Ascending aorta (tissue), 2 donors: ENCODE results near the gene ISG15. TPM values are rescaled to one million over a fixed set of nuclear protein-coding genes. Genes with fewer than 3 reads are reported as not detected.

ENCODE experiments used
- DNase-seq, 2 donors: peaks; one replicate each; pipeline ENCODE4 v3.0.0-alpha.2; 2019; ENCODE audit warnings: low spot score in 2 of 2
- H3K27ac ChIP-seq, 2 donors: fragments of 200-600 bp; sonication (generic); one replicate each; pipeline ENCODE4 v1.5.1; 2016 to 2017; ENCODE audit warnings: mild to moderate bottlenecking in 1 of 2
- H3K27me3 ChIP-seq: fragments of 200-600 bp; sonication (generic); one replicate; pipeline ENCODE4 v1.5.1; 2017
- H3K36me3 ChIP-seq, 2 donors: fragments of 200-600 bp; sonication (generic); one replicate each; pipeline ENCODE4 v1.5.1; 2016
- H3K4me1 ChIP-seq, 2 donors: fragments of 200-600 bp; sonication (generic); one replicate each; pipeline ENCODE4 v1.5.1; 2016 to 2017; ENCODE audit warnings: mild to moderate bottlenecking in 1 of 2
- H3K4me3 ChIP-seq, 2 donors: fragments of 200-600 bp; sonication (generic); one replicate each; pipeline ENCODE4 v1.5.1; 2016 to 2017; ENCODE audit warnings: mild to moderate bottlenecking in 1 of 2
- H3K9me3 ChIP-seq, 2 donors: fragments of 200-600 bp; sonication (generic); one replicate each; pipeline ENCODE4 v1.5.1; 2016
- intact Hi-C: fragments of 100-400 bp; cut with DNase I; formaldehyde crosslinking; loops from one replicate; pipeline ENCODE4 v1.15.1; 2023
- total RNA-seq: library from RNA; depleted of rRNA; stranded (reverse); fragments of >200 nt; gene quantifications from one replicate; pipeline ENCODE4 v1.1.0, GENCODE V29; 2016
- TF ChIP-seq, protein P1 (sequence below), 3 experiments: fragments of 200-600 bp in 2 of 3; fragments of 450-650 bp in 1 of 3; sonication (generic) in 2 of 3; IDR thresholded peaks; one replicate each; pipeline ENCODE4 v1.5.1; 2016 to 2019; ENCODE audit warnings: antibody characterized with exemption in 3 of 3, mild to moderate bottlenecking in 1 of 3, moderate library complexity in 1 of 3

Gene ISG15
- total RNA-seq, 1 donor from 2014 or later = 125 TPM

DNA sequence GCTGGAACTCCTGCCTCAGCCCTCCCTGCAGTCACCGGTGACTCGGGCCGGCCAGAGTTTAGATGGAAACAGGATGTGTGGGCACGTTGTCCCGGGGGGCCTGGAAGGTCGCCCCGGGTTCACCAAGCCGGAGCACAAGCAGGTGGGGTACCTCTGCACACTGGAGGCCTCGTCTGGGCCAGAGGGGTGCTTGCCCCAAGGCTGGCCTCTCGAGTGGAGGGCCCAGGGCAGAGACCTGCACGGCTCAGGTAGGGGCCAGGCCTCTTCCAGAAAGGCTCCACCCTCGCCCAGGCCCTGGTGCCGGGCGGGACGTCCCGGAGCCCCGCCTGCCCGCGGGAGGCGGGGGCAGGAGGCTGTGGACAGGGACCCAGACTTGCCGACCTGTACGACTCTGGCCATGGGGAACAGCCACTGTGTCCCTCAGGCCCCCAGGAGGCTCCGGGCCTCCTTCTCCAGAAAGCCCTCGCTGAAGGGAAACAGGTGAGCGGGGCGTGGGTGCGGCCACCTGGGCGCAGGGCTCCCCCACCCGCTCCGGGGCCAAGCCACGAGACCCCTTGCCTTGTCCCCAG lies 47.1 kb upstream of the ISG15 start, which contains the start of gene PLEKHN1:
PLEKHN1 (plus strand) TSS at position 348 of the 569 bp plus-strand sequence; CDS start at position 398, 50 bp downstream.
- H3K36me3 ChIP-seq = peaks cover 4 to 11% of the 10 kb centered on the region in 2 donors
- H3K27me3 ChIP-seq = peaks cover 7% of the 10 kb centered on the region
- intact Hi-C loops = no loop called here
- peak within 1 kb of the TSS in 1 of 2 donors; percentile 67 for H3K27ac ChIP-seq
- H3K4me1 ChIP-seq = peaks cover 8% of the 10 kb centered on the region in 2 donors
- no peak for DNase-seq
- no peaks in the 10 kb centered on the region for H3K9me3 ChIP-seq
- H3K4me3 ChIP-seq = peak within 1 kb of the TSS; percentile 62 to 77
- TF ChIP-seq, protein P1, sequence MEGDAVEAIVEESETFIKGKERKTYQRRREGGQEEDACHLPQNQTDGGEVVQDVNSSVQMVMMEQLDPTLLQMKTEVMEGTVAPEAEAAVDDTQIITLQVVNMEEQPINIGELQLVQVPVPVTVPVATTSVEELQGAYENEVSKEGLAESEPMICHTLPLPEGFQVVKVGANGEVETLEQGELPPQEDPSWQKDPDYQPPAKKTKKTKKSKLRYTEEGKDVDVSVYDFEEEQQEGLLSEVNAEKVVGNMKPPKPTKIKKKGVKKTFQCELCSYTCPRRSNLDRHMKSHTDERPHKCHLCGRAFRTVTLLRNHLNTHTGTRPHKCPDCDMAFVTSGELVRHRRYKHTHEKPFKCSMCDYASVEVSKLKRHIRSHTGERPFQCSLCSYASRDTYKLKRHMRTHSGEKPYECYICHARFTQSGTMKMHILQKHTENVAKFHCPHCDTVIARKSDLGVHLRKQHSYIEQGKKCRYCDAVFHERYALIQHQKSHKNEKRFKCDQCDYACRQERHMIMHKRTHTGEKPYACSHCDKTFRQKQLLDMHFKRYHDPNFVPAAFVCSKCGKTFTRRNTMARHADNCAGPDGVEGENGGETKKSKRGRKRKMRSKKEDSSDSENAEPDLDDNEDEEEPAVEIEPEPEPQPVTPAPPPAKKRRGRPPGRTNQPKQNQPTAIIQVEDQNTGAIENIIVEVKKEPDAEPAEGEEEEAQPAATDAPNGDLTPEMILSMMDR (IDR thresholded peaks at IDR 0.05) = no peak

GRCh38 chr1:966704-967300 lies 46.5 kb upstream of the ISG15 start:
- Histone ChIP-seq H3K9me3 (no peaks in the 10 kb centered on the region), H3K27me3 (peaks cover 13% of the 10 kb centered on the region), H3K4me3 (peak overlapping the region; percentile 62 to 77), H3K4me1 (peaks cover 4 to 8% of the 10 kb centered on the region in 2 donors), H3K27ac (peak overlapping the region in 1 of 2 donors; percentile 67), H3K36me3 (peaks cover 4 to 11% of the 10 kb centered on the region in 2 donors)
- peak; percentile 25 to 79 for DNase-seq
- TF ChIP-seq, protein P1 (IDR thresholded peaks at IDR 0.05) = no peak
- intact Hi-C loops = no loop called here

DNA sequence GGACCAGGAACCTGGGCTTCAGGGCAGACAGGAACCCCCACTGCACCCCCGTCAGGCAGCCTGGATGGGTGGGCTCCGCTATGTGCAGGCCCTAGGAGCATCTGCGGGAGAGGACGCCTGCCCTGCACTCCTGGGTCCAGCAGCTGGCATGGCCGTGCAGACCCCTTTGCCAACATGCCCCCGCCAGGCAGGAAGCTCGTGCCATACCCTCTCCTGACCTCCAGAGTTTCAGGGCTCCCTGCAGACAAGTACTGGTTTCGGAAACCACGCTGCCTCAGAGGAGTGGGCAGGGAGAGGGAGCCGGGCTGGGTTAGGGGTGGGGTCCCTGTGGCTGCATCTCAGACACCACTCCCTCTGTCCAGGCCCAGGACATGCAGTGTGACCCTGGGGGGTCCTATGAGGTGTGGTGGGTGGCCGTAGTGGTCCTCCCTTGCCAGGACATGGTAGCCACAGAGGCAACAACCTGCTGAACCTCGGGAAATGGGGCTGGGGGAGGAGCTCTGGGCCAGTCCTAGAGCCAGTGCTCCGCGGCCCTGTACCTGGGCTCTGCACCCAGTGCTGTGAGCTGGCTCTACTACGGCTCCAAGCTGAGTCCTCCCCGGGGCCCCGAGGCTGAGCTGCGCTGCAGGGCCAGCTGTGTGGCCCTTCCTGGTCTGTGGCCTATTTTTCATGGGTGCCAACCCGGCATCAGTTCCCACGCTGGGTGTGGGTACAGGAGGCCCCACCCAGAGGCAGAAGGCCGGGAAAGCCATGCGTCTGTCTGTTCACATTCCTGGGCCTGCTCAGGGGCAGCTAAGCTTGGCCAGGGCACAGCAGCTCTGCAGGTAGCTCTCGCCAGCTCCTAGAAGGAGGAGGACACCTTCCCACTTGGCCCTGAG lies 45.6 kb upstream of the ISG15 start:
- intact Hi-C loops = no loop called here
- TF ChIP-seq, protein P1 (IDR thresholded peaks at IDR 0.05) = no peak
- DNase-seq = no peak
- Histone ChIP-seq H3K4me1 (peaks cover 4 to 8% of the 10 kb centered on the region in 2 donors), H3K27ac (no peak overlapping the region), H3K4me3 (peak overlapping the region; percentile 62 to 77), H3K27me3 (peaks cover 14% of the 10 kb centered on the region), H3K9me3 (no peaks in the 10 kb centered on the region), H3K36me3 (peaks cover 3 to 5% of the 10 kb centered on the region in 2 donors)

GRCh38 chr1:969260-969855 lies 43.9 kb upstream of the ISG15 start:
- Histone ChIP-seq H3K4me3 (no peak overlapping the region), H3K27me3 (peaks cover 23% of the 10 kb centered on the region), H3K36me3 (no peaks in the 10 kb centered on the region), H3K4me1 (peaks cover 4 to 8% of the 10 kb centered on the region in 2 donors), H3K27ac (no peak overlapping the region), H3K9me3 (no peaks in the 10 kb centered on the region)
- intact Hi-C loops = no loop called here
- TF ChIP-seq, protein P1 (IDR thresholded peaks at IDR 0.05) = no peak
- DNase-seq = no peak

DNA sequence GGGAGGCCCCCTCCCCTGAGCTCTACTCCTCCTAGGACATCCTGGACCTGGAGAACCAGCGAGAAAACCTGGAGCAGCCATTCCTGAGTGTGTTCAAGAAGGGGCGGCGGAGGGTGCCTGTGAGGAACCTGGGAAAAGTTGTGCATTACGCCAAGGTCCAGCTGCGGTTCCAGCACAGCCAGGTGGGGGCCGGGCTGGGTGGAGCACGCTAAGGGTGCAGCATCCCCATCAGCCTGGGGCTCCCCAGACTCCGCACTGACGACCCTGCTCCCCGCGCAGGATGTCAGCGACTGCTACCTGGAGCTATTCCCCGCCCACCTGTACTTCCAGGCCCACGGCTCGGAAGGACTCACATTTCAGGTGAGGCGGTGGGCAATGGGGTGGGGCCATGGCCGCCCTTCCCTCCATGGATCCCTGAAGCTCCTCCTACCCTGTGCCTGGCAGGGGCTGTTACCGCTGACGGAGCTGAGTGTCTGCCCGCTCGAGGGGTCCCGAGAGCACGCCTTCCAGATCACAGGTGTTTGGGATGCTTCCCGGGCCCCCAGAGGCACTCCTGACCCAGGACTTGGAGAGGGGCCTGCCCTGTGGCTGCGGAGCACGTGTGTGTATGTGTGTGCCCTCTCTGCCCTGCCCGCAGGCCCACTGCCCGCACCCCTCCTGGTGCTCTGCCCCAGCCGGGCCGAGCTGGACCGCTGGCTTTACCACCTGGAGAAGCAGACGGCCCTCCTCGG lies 42.9 kb upstream of the ISG15 start:
- TF ChIP-seq, protein P1 (IDR thresholded peaks at IDR 0.05) = no peak
- Histone ChIP-seq H3K27ac (no peak overlapping the region), H3K27me3 (peaks cover 26% of the 10 kb centered on the region), H3K4me1 (peaks cover 4 to 8% of the 10 kb centered on the region in 2 donors), H3K36me3 (no peaks in the 10 kb centered on the region), H3K9me3 (no peaks in the 10 kb centered on the region), H3K4me3 (no peak overlapping the region)
- DNase-seq = no peak
- intact Hi-C loops = no loop called here
